ENCODE measurements around the gene TKTL1. TPM values are rescaled to one million over a fixed set of nuclear protein-coding genes. Genes with fewer than 3 reads are reported as not detected.

Gene TKTL1
- total RNA-seq, 1 experiment from 2014 or later = not detected

- no peak for DNase-seq (ENCODE audit: low spot score)
These were observed 64.0 kb downstream of the TKTL1 start for GRCh38 chrX:154359362-154360154.

- no peak for DNase-seq (ENCODE audit: low spot score)
These were observed 64.6 kb downstream of the TKTL1 start for GRCh38 chrX:154360155-154360713.

- DNase-seq (ENCODE audit: low spot score) = no peak
These were observed 66.6 kb downstream of the TKTL1 start for GRCh38 chrX:154362085-154362742.

DNA sequence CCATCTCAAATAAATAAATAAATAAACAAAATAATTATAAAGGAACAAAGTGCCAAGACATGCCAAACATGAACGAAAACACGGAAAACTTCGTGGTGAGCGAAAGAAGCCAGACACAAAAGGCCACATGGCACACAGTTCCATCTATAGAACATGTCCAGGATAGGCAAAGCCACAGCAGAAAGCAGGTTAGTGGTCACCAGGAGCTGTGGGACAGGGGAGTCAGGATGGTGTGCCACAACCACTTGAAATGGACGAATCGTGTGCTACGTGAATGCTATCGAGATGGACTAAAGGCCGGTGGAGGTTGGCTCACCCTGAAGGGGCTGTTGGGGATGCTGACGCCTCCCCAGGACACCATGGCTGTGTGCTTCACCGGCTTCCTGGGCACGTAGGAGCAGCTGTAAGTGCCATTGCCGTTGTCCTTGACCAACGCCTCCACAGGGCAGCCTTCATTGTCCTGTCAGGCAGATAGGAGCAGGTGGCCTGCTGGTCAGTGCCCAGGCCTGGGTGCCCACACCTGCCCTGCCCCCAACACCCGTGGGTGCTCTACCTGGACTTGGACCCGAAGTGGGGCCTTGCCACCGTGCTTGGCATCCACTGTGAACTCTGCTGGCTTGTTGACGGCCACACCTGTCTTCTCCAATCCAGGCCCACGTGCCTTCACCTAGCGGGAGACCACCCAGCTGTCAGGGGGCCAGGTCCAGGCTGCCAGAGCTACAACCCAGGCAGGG lies 68.3 kb downstream of the TKTL1 start:
- no peak for DNase-seq (ENCODE audit: low spot score)

DNA sequence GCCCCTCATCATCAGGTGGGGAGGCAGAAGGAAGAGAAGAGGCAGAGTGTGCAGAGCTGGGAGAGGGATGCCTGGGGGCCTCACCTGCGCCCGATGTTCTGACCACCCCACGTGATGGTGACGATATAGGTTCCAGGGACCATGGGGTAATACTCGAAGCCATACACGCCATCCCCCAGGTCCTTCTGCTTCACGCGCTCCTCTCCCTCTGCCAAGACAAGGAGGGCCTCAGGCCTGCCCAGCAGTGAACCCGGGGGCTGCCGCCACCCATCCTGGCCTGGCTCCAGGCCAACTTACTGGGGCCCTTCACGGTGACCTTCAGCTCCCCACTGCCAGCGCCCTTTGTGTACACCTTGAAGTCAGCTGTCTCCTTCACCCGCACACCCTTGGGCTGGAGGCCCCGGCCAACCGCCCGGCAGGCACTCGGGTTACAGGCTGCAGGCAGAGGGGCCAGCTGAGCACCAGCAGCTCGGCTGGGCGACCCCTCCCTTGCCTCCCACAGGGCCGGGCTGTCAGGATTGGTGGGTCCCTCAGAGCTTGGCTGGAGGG lies 69.5 kb downstream of the TKTL1 start:
- DNase-seq (ENCODE audit: low spot score) = no peak

- no peak for DNase-seq (ENCODE audit: low spot score)
These were observed 70.5 kb downstream of the TKTL1 start for GRCh38 chrX:154365997-154366665.

GRCh38 chrX:154366666-154367055 lies 71.1 kb downstream of the TKTL1 start:
- DNase-seq (ENCODE audit: low spot score) = no peak

GRCh38 chrX:154367474-154368308 lies 72.1 kb downstream of the TKTL1 start:
- no peak for DNase-seq (ENCODE audit: low spot score)

DNA sequence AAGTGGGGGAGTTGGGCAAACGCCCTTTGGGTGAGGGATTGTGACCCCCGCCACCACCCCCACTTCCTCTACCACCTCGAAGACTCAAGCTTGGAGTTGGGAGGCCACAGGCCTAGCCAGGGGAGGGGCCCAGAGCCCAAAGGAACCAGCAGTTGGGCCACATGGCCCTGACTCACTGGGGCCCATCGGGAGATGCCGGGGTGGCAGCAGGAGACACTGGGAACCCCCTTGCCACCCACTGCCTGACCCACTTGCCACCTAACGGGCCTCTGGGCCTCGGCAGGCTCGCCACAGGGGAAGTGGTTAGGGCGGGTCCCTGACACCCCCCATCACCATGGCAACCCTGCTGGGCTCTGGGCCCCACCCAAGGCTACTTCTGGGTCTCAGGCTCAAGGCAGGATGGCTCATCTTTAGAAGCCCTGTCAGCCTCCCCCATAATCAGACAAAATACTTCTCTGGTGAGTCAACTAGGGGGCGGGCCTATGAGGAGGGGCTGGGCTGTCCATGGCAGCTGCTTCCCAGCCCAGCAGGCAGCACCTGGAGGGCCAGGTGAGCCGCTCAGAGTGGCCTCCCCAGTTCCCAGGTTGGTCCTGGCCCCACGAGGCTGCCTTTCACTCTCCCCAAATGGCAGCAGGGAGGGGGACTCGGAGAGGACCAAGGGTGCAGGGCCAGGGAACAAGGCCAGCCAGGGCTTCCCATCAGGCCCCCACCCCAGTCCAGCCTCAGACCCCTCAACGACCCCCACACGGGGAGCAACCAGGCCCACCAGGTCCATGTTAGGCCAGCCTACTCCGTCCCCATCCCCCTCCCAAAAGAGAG lies 73.2 kb downstream of the TKTL1 start:
- peak; percentile 84 for DNase-seq (ENCODE audit: low spot score)

GRCh38 chrX:154369449-154370299 lies 74.1 kb downstream of the TKTL1 start:
- peak; percentile 53 for DNase-seq (ENCODE audit: low spot score)

GRCh38 chrX:154370300-154371016 lies 74.9 kb downstream of the TKTL1 start:
- no peak for DNase-seq (ENCODE audit: low spot score)

GRCh38 chrX:154371017-154371788 lies 75.6 kb downstream of the TKTL1 start:
- peak; percentile 90 for DNase-seq (ENCODE audit: low spot score)

DNA sequence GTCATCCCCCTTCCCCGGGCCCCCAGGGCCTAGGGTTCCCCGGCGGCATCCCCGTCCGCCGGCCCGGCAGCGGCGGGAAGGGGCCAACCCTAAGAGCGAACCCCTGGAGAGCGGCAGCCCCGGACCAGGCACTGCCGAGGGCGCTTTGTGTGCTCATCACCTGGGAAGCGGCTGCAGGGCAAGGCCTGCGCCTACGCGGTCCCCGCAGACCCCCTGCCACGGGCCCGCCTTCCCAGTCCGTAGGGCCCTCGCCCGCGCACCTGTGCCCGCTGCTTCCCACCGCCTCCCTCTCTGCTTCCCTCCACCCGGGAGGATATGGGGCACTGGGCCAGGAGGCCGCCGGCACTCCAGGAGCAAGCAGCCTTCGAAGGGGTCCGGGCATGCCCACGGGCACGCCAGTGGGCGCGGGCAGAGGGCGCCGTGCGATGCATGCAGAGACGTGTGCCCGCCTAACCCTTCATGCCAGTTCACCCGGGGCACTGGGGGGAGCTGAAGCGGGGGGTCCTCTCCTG lies 76.2 kb downstream of the TKTL1 start:
- no peak for DNase-seq (ENCODE audit: low spot score)

DNA sequence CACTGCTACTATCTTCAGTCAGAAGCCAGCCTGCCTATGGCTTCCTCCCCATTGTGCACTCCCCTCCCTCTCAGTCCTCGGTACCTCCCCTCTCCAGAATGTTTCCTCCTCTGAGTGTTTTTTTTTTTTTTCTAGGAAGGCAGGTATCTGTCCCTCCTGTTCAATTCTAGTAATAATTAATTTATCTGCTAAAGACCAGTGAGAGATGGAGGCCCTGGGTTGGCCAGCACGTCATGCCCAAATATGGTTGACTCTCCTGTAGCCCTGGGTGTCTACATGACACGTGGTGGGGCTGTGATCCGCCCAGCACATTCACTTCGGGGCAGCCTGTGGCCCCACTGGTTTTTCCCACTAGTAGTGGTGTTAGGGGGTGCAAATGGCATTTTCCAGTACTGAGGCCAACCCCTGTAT lies 77.0 kb downstream of the TKTL1 start:
- DNase-seq (ENCODE audit: low spot score) = no peak

DNA sequence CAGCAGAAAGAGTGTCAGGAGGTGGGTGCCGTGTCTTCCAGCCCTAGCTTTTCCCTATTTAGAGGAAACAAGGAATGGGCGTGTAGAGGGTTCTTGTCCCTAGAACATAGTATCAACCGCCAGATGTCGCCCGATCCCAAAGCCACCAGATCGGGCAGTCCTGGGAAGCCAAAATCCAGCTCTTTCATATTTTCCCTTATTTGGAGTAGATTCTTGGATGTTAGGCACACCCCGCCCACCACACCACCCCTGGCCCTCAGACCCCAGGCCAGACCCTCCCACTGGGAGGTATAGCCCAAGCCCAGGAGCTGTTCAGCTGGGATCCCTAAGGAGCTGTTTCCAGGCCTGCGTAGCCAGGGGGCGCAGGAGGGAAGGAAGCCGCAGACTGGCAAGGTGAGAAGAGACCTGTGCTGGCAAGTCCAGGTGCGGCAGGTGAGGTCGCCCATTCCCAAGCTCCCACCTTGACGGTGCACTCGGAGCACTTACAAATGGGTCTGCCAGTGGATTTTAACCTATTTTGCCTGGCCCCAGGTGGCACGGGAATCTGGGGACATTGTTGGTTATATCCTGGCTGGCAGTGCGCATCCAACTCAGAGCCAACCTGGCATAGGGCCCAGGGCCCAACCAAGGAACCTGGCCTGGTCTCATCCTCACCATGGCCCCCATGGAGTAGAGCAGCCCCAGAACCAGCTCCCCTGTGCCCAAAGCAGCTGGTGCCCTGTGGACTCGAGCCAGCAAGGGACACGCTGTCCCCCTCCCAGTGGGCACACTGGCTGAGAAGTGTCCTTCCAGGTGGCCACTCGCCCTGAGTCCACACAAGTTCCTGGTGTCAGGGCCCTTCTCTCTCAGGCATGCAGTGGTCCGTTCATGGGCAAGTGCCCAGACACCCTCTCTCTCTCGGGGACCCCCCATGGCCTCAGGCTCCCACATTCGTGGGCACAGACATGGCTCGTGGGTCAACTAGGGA lies 78.0 kb downstream of the TKTL1 start:
- DNase-seq (ENCODE audit: low spot score) = peak; percentile 92

Measured in HT-29 (cell line).